Activated naive CD4-positive, alpha-beta T cell treated with anti-CD3 and anti-CD28 coated beads, Interleukin-2, amount 10 ng/mL, durations not matched to agents 7 days and 5 days (primary cell): ENCODE results near the gene KCNH6.

Experiments
- CTCF ChIA-PET: fragments of 350-600 bp; sonication (Branson Sonifier 250); formaldehyde crosslinking; loops from one replicate; lab custom pipeline; 2021; ENCODE audit warnings: antibody characterized with exemption; lab: Charles Lee
- DNase-seq: peaks from one replicate; pipeline ENCODE4 v3.0.0-alpha.2; 2020
- H3K27ac Mint-ChIP-seq: one replicate; pipeline ENCODE4 v1.8.0; 2021; ENCODE audit warnings: mild to moderate bottlenecking, moderate library complexity, mixed read lengths
- H3K27me3 Mint-ChIP-seq: one replicate; pipeline ENCODE4 v1.8.0; 2021; ENCODE audit warnings: mild to moderate bottlenecking, mixed read lengths
- H3K36me3 Mint-ChIP-seq: one replicate; pipeline ENCODE4 v1.8.0; 2021; ENCODE audit warnings: mixed read lengths
- H3K4me1 Mint-ChIP-seq: one replicate; pipeline ENCODE4 v1.8.0; 2021; ENCODE audit warnings: mixed read lengths
- H3K4me3 Mint-ChIP-seq: one replicate; pipeline ENCODE4 v1.8.0; 2021; ENCODE audit warnings: mild to moderate bottlenecking, moderate library complexity, mixed read lengths
- H3K9me3 Mint-ChIP-seq: one replicate; pipeline ENCODE4 v1.8.0; 2021; ENCODE audit warnings: mixed read lengths

The KCNH6 gene

GRCh38 chr17:63492940-63493339, 30.2 kb upstream of the KCNH6 start:
- Mint-ChIP-seq H3K36me3 (no peaks in the 10 kb centered on the region), H3K27ac (no peak overlapping the region), H3K4me1 (no peaks in the 10 kb centered on the region), H3K4me3 (no peak overlapping the region), H3K27me3 (peaks cover 11% of the 10 kb centered on the region), H3K9me3 (no peaks in the 10 kb centered on the region)
- CTCF ChIA-PET: no interaction called here
- DNase-seq: no peak

GRCh38 chr17:63493411-63493810, 29.7 kb upstream of the KCNH6 start:
- Mint-ChIP-seq H3K27me3 (peaks cover 11% of the 10 kb centered on the region), H3K9me3 (no peaks in the 10 kb centered on the region), H3K36me3 (no peaks in the 10 kb centered on the region), H3K4me1 (no peaks in the 10 kb centered on the region), H3K4me3 (no peak overlapping the region), H3K27ac (no peak overlapping the region)
- CTCF ChIA-PET: no interaction called here
- DNase-seq: no peak

GRCh38 chr17:63494300-63494928, 28.7 kb upstream of the KCNH6 start:
- Mint-ChIP-seq H3K27me3 (peaks cover 11% of the 10 kb centered on the region), H3K4me1 (no peaks in the 10 kb centered on the region), H3K27ac (no peak overlapping the region), H3K36me3 (no peaks in the 10 kb centered on the region), H3K4me3 (no peak overlapping the region), H3K9me3 (no peaks in the 10 kb centered on the region)
- no peak for DNase-seq
- CTCF ChIA-PET: interaction anchor here (1.2 kb wide), 1 partner anchor 69 kb away, joined by 3 read pairs; no protein-coding TSS in a partner anchor

DNA sequence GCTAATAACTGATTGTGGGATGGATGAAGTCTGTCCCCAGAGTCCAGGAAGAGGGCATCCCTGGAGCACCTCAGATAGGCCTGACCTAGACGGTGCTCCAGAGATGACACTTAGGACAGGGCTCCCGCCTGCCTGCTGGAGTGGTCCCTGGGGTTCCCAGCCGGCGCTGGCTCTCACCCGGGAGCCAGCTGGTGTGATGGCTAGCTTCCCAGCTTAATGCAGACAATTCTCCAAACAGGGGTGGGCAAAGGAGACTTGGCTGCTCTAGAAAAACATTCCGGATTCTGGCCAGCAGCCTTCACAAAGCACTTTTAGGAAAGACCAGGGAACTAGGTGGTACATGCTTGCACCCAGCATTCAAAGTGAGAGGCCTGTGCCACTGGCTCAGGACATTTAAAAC, 27.7 kb upstream of the KCNH6 start:
- no peaks in the 10 kb centered on the region for H3K4me1 Mint-ChIP-seq
- DNase-seq: no peak
- H3K36me3 Mint-ChIP-seq: no peaks in the 10 kb centered on the region
- no peaks in the 10 kb centered on the region for H3K9me3 Mint-ChIP-seq
- H3K27me3 Mint-ChIP-seq: peaks cover 12% of the 10 kb centered on the region
- no peak overlapping the region for H3K4me3 Mint-ChIP-seq
- CTCF ChIA-PET: interaction anchor here (1.2 to 2.0 kb wide), 3 partner anchors 16 to 116 kb away, joined by 3 to 7 read pairs (median 4); no protein-coding TSS in a partner anchor
- no peak overlapping the region for H3K27ac Mint-ChIP-seq

- no peaks in the 10 kb centered on the region for H3K4me1 Mint-ChIP-seq
Observed at GRCh38 chr17:63496177-63496576, 27.0 kb upstream of the KCNH6 start.

DNA sequence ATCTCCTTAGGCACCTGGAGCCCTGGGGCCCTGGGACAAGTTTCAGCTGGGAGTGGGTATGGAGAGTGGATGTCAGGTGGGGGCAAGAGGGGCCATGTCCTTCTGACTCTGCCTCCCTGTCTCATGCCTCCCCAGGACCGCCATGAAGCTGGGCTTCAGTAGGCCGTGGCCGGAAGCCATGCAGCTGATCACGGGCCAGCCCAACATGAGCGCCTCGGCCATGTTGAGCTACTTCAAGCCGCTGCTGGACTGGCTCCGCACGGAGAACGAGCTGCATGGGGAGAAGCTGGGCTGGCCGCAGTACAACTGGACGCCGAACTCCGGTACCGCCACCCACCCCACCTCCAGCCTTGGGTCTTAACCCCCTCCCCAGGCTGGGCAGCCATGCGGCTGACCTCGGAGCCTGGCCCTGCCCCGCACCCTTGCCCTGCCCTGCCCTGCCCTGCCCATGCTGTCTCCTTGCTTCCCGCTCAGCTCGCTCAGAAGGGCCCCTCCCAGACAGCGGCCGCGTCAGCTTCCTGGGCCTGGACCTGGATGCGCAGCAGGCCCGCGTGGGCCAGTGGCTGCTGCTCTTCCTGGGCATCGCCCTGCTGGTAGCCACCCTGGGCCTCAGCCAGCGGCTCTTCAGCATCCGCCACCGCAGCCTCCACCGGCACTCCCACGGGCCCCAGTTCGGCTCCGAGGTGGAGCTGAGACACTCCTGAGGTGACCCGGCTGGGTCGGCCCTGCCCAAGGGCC, 26.3 kb upstream of the KCNH6 start:
- Mint-ChIP-seq H3K4me3 (no peak overlapping the region), H3K36me3 (no peaks in the 10 kb centered on the region), H3K27ac (no peak overlapping the region), H3K9me3 (no peaks in the 10 kb centered on the region), H3K4me1 (no peaks in the 10 kb centered on the region), H3K27me3 (peaks cover 18% of the 10 kb centered on the region)
- CTCF ChIA-PET: interaction anchor here (1.3 to 2.0 kb wide), 2 partner anchors 17 to 115 kb away, joined by 4 to 7 read pairs; no protein-coding TSS in a partner anchor
- DNase-seq: no peak

More at GRCh38 chr17:63496177-63496576, 27.0 kb upstream of the KCNH6 start:
- Mint-ChIP-seq H3K9me3 (no peaks in the 10 kb centered on the region), H3K27ac (no peak overlapping the region), H3K27me3 (peaks cover 14% of the 10 kb centered on the region), H3K36me3 (no peaks in the 10 kb centered on the region), H3K4me3 (no peak overlapping the region)
- CTCF ChIA-PET: interaction anchor here (1.3 to 2.0 kb wide), 2 partner anchors 17 to 115 kb away, joined by 4 to 7 read pairs; no protein-coding TSS in a partner anchor
- no peak for DNase-seq

DNA sequence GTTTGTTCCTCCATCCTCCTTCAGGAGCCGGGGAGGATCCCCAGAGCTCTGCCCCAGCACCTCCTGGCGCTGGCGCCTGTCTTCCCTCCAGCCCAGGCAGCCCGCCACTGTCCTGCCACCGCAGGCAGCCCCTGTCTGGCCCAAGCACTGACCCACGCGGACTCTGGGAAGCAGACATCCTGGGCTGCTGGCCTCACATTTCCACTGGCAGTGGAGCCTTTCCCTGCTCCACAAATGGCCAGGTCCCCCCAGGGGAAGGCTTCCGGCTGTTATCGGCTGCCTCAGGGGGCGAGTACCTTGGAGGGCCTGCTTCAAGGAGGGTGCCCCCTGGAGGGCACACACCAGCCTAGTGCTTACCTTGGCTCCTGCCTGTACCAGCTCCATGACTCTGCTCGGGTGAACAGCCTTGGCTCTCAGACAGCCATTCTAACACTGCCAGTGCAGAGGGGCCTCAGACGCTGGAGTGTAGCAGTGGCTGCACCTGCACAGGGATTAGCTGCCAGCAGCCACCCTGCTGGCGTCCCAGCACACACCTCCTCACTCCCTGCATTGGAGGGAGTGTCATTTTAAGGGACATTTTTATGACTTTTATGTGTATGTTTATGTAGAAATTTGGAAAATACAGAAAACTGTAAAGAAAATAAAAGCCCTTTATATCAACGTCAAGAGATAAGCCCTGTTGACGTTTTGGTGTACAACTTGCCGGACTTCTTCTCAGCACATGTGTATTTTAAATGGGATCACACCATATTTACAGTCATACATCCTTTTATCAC, 25.3 kb upstream of the KCNH6 start:
- CTCF ChIA-PET: interaction anchor here (0.6 kb wide), 1 partner anchor 17 kb away, joined by 3 read pairs; no protein-coding TSS in a partner anchor
- Mint-ChIP-seq H3K4me3 (no peak overlapping the region), H3K4me1 (no peaks in the 10 kb centered on the region), H3K36me3 (no peaks in the 10 kb centered on the region), H3K9me3 (no peaks in the 10 kb centered on the region), H3K27ac (no peak overlapping the region), H3K27me3 (peaks cover 13% of the 10 kb centered on the region)
- no peak for DNase-seq

GRCh38 chr17:63498626-63499195, 24.4 kb upstream of the KCNH6 start:
- H3K9me3 Mint-ChIP-seq: no peaks in the 10 kb centered on the region
- H3K36me3 Mint-ChIP-seq: no peaks in the 10 kb centered on the region
- no peak for DNase-seq
- CTCF ChIA-PET: interaction anchor here (0.6 kb wide), 1 partner anchor 16 kb away, joined by 3 read pairs; no protein-coding TSS in a partner anchor
- H3K27ac Mint-ChIP-seq: peak overlapping the region; percentile 65
- H3K27me3 Mint-ChIP-seq: peaks cover 18% of the 10 kb centered on the region
- no peaks in the 10 kb centered on the region for H3K4me1 Mint-ChIP-seq
- H3K4me3 Mint-ChIP-seq: no peak overlapping the region

GRCh38 chr17:63500543-63501390, 22.4 kb upstream of the KCNH6 start:
- no peaks in the 10 kb centered on the region for H3K4me1 Mint-ChIP-seq
- CTCF ChIA-PET: no interaction called here
- H3K27ac Mint-ChIP-seq: no peak overlapping the region
- no peak for DNase-seq
- H3K27me3 Mint-ChIP-seq: peaks cover 33% of the 10 kb centered on the region
- no peaks in the 10 kb centered on the region for H3K36me3 Mint-ChIP-seq
- no peak overlapping the region for H3K4me3 Mint-ChIP-seq
- peaks cover 6% of the 10 kb centered on the region for H3K9me3 Mint-ChIP-seq

- peaks cover 7% of the 10 kb centered on the region for H3K9me3 Mint-ChIP-seq
- H3K4me3 Mint-ChIP-seq: no peak overlapping the region
- no peaks in the 10 kb centered on the region for H3K36me3 Mint-ChIP-seq
- no peaks in the 10 kb centered on the region for H3K4me1 Mint-ChIP-seq
- peaks cover 52% of the 10 kb centered on the region for H3K27me3 Mint-ChIP-seq
- DNase-seq: no peak
- CTCF ChIA-PET: interaction anchor here (0.6 kb wide), 1 partner anchor 53 kb away, joined by 3 read pairs; no protein-coding TSS in a partner anchor
- H3K27ac Mint-ChIP-seq: no peak overlapping the region
Observed at GRCh38 chr17:63503341-63503705, 19.8 kb upstream of the KCNH6 start.

GRCh38 chr17:63504261-63504660, 18.9 kb upstream of the KCNH6 start:
- Mint-ChIP-seq H3K9me3 (peaks cover 7% of the 10 kb centered on the region), H3K4me1 (no peaks in the 10 kb centered on the region), H3K4me3 (no peak overlapping the region), H3K27ac (no peak overlapping the region), H3K36me3 (no peaks in the 10 kb centered on the region), H3K27me3 (peaks cover 52% of the 10 kb centered on the region)
- CTCF ChIA-PET: no interaction called here
- DNase-seq: no peak

DNA sequence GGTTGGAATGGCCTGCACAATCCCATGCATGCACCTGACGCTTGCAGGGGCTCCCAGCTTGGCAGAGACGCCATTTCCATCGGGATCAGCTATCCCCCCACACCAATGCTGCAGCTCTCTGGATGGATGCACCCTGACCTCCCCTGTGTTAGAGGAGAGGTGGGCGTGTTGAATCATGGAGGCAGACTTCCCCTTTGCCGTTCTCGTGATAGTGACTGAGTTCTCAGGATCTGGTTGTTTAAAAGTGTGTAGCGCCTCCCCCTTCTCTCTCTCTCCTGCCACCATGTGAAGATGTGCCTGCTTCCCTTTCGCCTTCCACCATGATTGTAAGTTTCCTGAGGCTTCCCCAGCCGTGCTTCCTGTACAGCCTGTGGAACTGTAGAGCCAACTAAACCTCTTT, 17.8 kb upstream of the KCNH6 start:
- H3K4me3 Mint-ChIP-seq: no peak overlapping the region
- peaks cover 7% of the 10 kb centered on the region for H3K9me3 Mint-ChIP-seq
- no peaks in the 10 kb centered on the region for H3K4me1 Mint-ChIP-seq
- no peak for DNase-seq
- no peaks in the 10 kb centered on the region for H3K36me3 Mint-ChIP-seq
- H3K27me3 Mint-ChIP-seq: peaks cover 51% of the 10 kb centered on the region
- no peak overlapping the region for H3K27ac Mint-ChIP-seq
- CTCF ChIA-PET: no interaction called here

GRCh38 chr17:63506627-63507026, 16.5 kb upstream of the KCNH6 start:
- H3K27me3 Mint-ChIP-seq: peaks cover 39% of the 10 kb centered on the region

More at GRCh38 chr17:63506627-63507026, 16.5 kb upstream of the KCNH6 start:
- Mint-ChIP-seq H3K4me1 (no peaks in the 10 kb centered on the region), H3K4me3 (no peak overlapping the region), H3K27ac (no peak overlapping the region), H3K9me3 (peaks cover 7% of the 10 kb centered on the region), H3K36me3 (no peaks in the 10 kb centered on the region)
- no peak for DNase-seq
- CTCF ChIA-PET: no interaction called here
